Measurements from ENCODE around the gene UBE3A.

Gene UBE3A

DNA sequence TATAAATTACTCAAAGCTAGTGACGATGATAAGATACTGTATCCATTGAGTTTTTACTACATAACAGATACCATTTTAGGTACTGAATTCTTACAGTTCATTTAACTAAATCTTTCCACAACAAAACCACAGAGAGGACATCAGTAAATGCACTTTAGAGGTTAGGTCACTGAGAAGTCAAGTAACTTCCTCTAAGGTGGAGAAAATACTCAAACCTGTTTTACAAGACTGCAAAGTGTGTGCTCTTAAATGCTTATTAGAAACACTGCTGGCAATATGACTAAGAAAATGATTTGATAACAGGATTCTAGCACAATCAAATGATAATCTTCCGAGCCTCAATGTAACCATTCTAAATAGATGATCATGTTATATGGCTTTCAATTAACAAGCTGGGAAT is 99.4 kb downstream of the UBE3A start:
- Histone ChIP-seq H2AK5ac (ENCODE audit: low read depth, low read length) (no peak overlapping the region), H3K14ac (ENCODE audit: low read length) (no peak overlapping the region), H3K18ac (ENCODE audit: low read length) (no peak overlapping the region), H3K27ac (replicated peaks; ENCODE audit: low read length) (no peak overlapping the region), H2BK5ac (ENCODE audit: low read length) (no peak overlapping the region), H2BK15ac (ENCODE audit: low read length) (no peak overlapping the region), H3K4ac (ENCODE audit: low read length) (no peak overlapping the region), H3K36me3 (replicated peaks in 1 of 2; ENCODE audit: control insufficient read depth in 2 of 2, insufficient read depth in 2 of 2, low read length in 2 of 2) (peaks cover 7 to 94% of the 10 kb centered on the region in 2 donors), H4K91ac (ENCODE audit: low read depth, low read length, poor library complexity) (no peak overlapping the region), H3K79me1 (ENCODE audit: low read depth, low read length) (no peaks in the 10 kb centered on the region), H2BK12ac (ENCODE audit: low read length) (no peak overlapping the region), H2BK120ac (ENCODE audit: low read depth, low read length) (no peak overlapping the region), H3K4me3 (ENCODE audit: low read length in 2 of 2) (no peak overlapping the region), H3K4me2 (ENCODE audit: insufficient read depth, low read length, poor library complexity, severe bottlenecking) (no peak overlapping the region), H3K9ac (ENCODE audit: low read depth, low read length, poor library complexity) (no peak overlapping the region), H3K9me3 (replicated peaks in 1 of 2; ENCODE audit: control insufficient read depth in 2 of 2, insufficient read depth in 1 of 2, low read depth in 1 of 2, low read length in 2 of 2) (peaks cover 0 to 26% of the 10 kb centered on the region in 2 donors), H4K8ac (ENCODE audit: low read depth, low read length) (no peak overlapping the region), H3K4me1 (ENCODE audit: control insufficient read depth in 2 of 2, insufficient read depth in 1 of 2, low read depth in 1 of 2, low read length in 2 of 2) (peaks cover 0 to 3% of the 10 kb centered on the region in 2 donors), H3K27me3 (ENCODE audit: control insufficient read depth in 3 of 3, insufficient read depth in 3 of 3, low read depth in 1 of 3, low read length in 3 of 3) (no peaks in the 10 kb centered on the region), H3K23ac (ENCODE audit: low read depth, low read length, poor library complexity) (no peak overlapping the region), H2AFZ (ENCODE audit: low read length) (no peak overlapping the region)
- no peak for DNase-seq (ENCODE audit: low spot score)
- WGBS, 2 donors (ENCODE audit: extremely low coverage in 2 of 2, insufficient read length in 2 of 2, insufficient replicate concordance in 1 of 2) = no CpG with 5 or more reads among the region's 2 CpGs

- no peak overlapping the region for H2AFZ ChIP-seq (ENCODE audit: low read length)
- no peaks in the 10 kb centered on the region for H3K4me1 ChIP-seq (ENCODE audit: control insufficient read depth in 2 of 2, insufficient read depth in 1 of 2, low read depth in 1 of 2, low read length in 2 of 2)
- H3K79me1 ChIP-seq (ENCODE audit: low read depth, low read length) = no peaks in the 10 kb centered on the region
- H2AK5ac ChIP-seq (ENCODE audit: low read depth, low read length) = no peak overlapping the region
- H3K23ac ChIP-seq (ENCODE audit: low read depth, low read length, poor library complexity) = no peak overlapping the region
- no peaks in the 10 kb centered on the region for H3K27me3 ChIP-seq (ENCODE audit: control insufficient read depth in 3 of 3, insufficient read depth in 3 of 3, low read depth in 1 of 3, low read length in 3 of 3)
- no peak overlapping the region for H2BK120ac ChIP-seq (ENCODE audit: low read depth, low read length)
- no peak for DNase-seq (ENCODE audit: low spot score)
- H3K4me3 ChIP-seq (ENCODE audit: low read length in 2 of 2) = no peak overlapping the region
- H3K9me3 ChIP-seq (replicated peaks in 1 of 2; ENCODE audit: control insufficient read depth in 2 of 2, insufficient read depth in 1 of 2, low read depth in 1 of 2, low read length in 2 of 2) = peaks cover 0 to 36% of the 10 kb centered on the region in 2 donors
- H3K4me2 ChIP-seq (ENCODE audit: insufficient read depth, low read length, poor library complexity, severe bottlenecking) = no peak overlapping the region
- no peak overlapping the region for H3K18ac ChIP-seq (ENCODE audit: low read length)
- no peak overlapping the region for H3K27ac ChIP-seq (replicated peaks; ENCODE audit: low read length)
- H2BK5ac ChIP-seq (ENCODE audit: low read length) = no peak overlapping the region
- WGBS, 2 donors (ENCODE audit: extremely low coverage in 2 of 2, insufficient read length in 2 of 2, insufficient replicate concordance in 1 of 2) = 100% methylated on average over 2 of the region's 4 CpGs; no CpG with 5 or more reads in 1 of the 2 donors
- no peak overlapping the region for H3K4ac ChIP-seq (ENCODE audit: low read length)
- H3K9ac ChIP-seq (ENCODE audit: low read depth, low read length, poor library complexity) = no peak overlapping the region
- H4K8ac ChIP-seq (ENCODE audit: low read depth, low read length) = no peak overlapping the region
- no peak overlapping the region for H4K91ac ChIP-seq (ENCODE audit: low read depth, low read length, poor library complexity)
- no peak overlapping the region for H2BK12ac ChIP-seq (ENCODE audit: low read length)
- H2BK15ac ChIP-seq (ENCODE audit: low read length) = no peak overlapping the region
- H3K14ac ChIP-seq (ENCODE audit: low read length) = no peak overlapping the region
- H3K36me3 ChIP-seq (replicated peaks in 1 of 2; ENCODE audit: control insufficient read depth in 2 of 2, insufficient read depth in 2 of 2, low read length in 2 of 2) = peaks cover 7 to 78% of the 10 kb centered on the region in 2 donors
Observed at GRCh38 chr15:25335279-25335678, 103.5 kb downstream of the UBE3A start.

DNA sequence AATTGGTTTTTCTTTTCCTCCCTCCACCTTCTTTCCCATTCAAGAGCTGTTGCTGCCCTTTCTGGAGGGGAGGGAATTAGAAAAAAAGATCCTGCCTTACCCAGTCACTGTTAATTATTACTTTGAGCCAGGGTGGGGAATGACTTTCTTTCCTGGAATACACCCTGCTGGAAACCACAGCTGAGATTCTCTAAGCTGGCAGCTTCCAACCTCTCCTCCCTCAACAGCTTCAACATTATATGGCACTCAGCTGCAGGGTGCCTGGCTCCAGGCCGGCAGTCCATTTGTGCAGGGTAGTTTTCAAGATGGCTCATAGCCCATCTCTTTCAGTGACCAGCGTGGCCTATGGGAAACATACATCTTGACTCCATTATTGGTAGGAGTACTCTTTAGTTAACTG is 105.8 kb downstream of the UBE3A start:
- peaks cover 6 to 56% of the 10 kb centered on the region in 2 donors for H3K36me3 ChIP-seq (replicated peaks in 1 of 2; ENCODE audit: control insufficient read depth in 2 of 2, insufficient read depth in 2 of 2, low read length in 2 of 2)
- H4K91ac ChIP-seq (ENCODE audit: low read depth, low read length, poor library complexity) = no peak overlapping the region
- H3K27me3 ChIP-seq (ENCODE audit: control insufficient read depth in 3 of 3, insufficient read depth in 3 of 3, low read depth in 1 of 3, low read length in 3 of 3) = no peaks in the 10 kb centered on the region
- WGBS, 2 donors (ENCODE audit: extremely low coverage in 2 of 2, insufficient read length in 2 of 2, insufficient replicate concordance in 1 of 2) = no CpG with 5 or more reads among the region's 2 CpGs
- no peak overlapping the region for H3K27ac ChIP-seq (replicated peaks; ENCODE audit: low read length)
- H2BK15ac ChIP-seq (ENCODE audit: low read length) = no peak overlapping the region
- H3K18ac ChIP-seq (ENCODE audit: low read length) = no peak overlapping the region
- no peak overlapping the region for H3K4me3 ChIP-seq (ENCODE audit: low read length in 2 of 2)
- no peak overlapping the region for H3K14ac ChIP-seq (ENCODE audit: low read length)
- peaks cover 0 to 36% of the 10 kb centered on the region in 2 donors for H3K9me3 ChIP-seq (replicated peaks in 1 of 2; ENCODE audit: control insufficient read depth in 2 of 2, insufficient read depth in 1 of 2, low read depth in 1 of 2, low read length in 2 of 2)
- no peak overlapping the region for H3K4ac ChIP-seq (ENCODE audit: low read length)
- H2BK120ac ChIP-seq (ENCODE audit: low read depth, low read length) = no peak overlapping the region
- no peak overlapping the region for H2BK5ac ChIP-seq (ENCODE audit: low read length)
- no peak overlapping the region for H2AFZ ChIP-seq (ENCODE audit: low read length)
- H3K4me1 ChIP-seq (ENCODE audit: control insufficient read depth in 2 of 2, insufficient read depth in 1 of 2, low read depth in 1 of 2, low read length in 2 of 2) = peaks cover 4 to 12% of the 10 kb centered on the region in 2 donors
- no peak overlapping the region for H2AK5ac ChIP-seq (ENCODE audit: low read depth, low read length)
- H3K23ac ChIP-seq (ENCODE audit: low read depth, low read length, poor library complexity) = no peak overlapping the region
- no peaks in the 10 kb centered on the region for H3K79me1 ChIP-seq (ENCODE audit: low read depth, low read length)
- H2BK12ac ChIP-seq (ENCODE audit: low read length) = no peak overlapping the region
- no peak overlapping the region for H4K8ac ChIP-seq (ENCODE audit: low read depth, low read length)
- no peak for DNase-seq (ENCODE audit: low spot score)
- no peak overlapping the region for H3K9ac ChIP-seq (ENCODE audit: low read depth, low read length, poor library complexity)
- H3K4me2 ChIP-seq (ENCODE audit: insufficient read depth, low read length, poor library complexity, severe bottlenecking) = no peak overlapping the region

DNA sequence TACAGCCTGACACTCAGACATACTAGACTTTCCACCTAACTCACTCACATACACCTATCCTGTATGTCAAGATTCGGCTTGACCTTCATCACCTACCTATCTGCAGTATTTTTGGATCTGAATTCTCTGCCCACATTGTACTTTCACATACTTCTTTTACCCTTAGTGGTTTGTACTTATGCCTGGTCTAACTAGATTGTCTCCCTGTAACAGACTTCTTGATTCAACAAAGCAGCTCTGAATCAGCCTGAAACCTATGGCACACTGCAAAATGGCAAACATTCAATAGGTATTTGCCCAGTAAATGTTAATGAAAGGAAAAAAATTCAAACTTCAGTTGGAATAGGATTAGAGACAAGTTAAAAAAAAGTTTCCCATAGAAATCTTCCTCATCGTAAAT is 106.5 kb downstream of the UBE3A start:
- WGBS, 2 donors (ENCODE audit: extremely low coverage in 2 of 2, insufficient read length in 2 of 2, insufficient replicate concordance in 1 of 2) = no CpG with 5 or more reads among the region's 2 CpGs
- no peak overlapping the region for H3K4me3 ChIP-seq (ENCODE audit: low read length in 2 of 2)
- no peak overlapping the region for H3K4ac ChIP-seq (ENCODE audit: low read length)
- H4K8ac ChIP-seq (ENCODE audit: low read depth, low read length) = no peak overlapping the region
- H3K9ac ChIP-seq (ENCODE audit: low read depth, low read length, poor library complexity) = no peak overlapping the region
- no peak overlapping the region for H3K27ac ChIP-seq (replicated peaks; ENCODE audit: low read length)
- H2BK15ac ChIP-seq (ENCODE audit: low read length) = no peak overlapping the region
- H4K91ac ChIP-seq (ENCODE audit: low read depth, low read length, poor library complexity) = no peak overlapping the region
- H3K79me1 ChIP-seq (ENCODE audit: low read depth, low read length) = no peaks in the 10 kb centered on the region
- H2BK120ac ChIP-seq (ENCODE audit: low read depth, low read length) = no peak overlapping the region
- H2BK5ac ChIP-seq (ENCODE audit: low read length) = no peak overlapping the region
- peaks cover 4 to 12% of the 10 kb centered on the region in 2 donors for H3K4me1 ChIP-seq (ENCODE audit: control insufficient read depth in 2 of 2, insufficient read depth in 1 of 2, low read depth in 1 of 2, low read length in 2 of 2)
- no peak overlapping the region for H3K23ac ChIP-seq (ENCODE audit: low read depth, low read length, poor library complexity)
- no peak overlapping the region for H2BK12ac ChIP-seq (ENCODE audit: low read length)
- no peak overlapping the region for H3K18ac ChIP-seq (ENCODE audit: low read length)
- H3K27me3 ChIP-seq (ENCODE audit: control insufficient read depth in 3 of 3, insufficient read depth in 3 of 3, low read depth in 1 of 3, low read length in 3 of 3) = no peaks in the 10 kb centered on the region
- DNase-seq (ENCODE audit: low spot score) = no peak
- peaks cover 0 to 36% of the 10 kb centered on the region in 2 donors for H3K9me3 ChIP-seq (replicated peaks in 1 of 2; ENCODE audit: control insufficient read depth in 2 of 2, insufficient read depth in 1 of 2, low read depth in 1 of 2, low read length in 2 of 2)
- no peak overlapping the region for H3K4me2 ChIP-seq (ENCODE audit: insufficient read depth, low read length, poor library complexity, severe bottlenecking)
- H2AFZ ChIP-seq (ENCODE audit: low read length) = no peak overlapping the region
- peaks cover 6 to 48% of the 10 kb centered on the region in 2 donors for H3K36me3 ChIP-seq (replicated peaks in 1 of 2; ENCODE audit: control insufficient read depth in 2 of 2, insufficient read depth in 2 of 2, low read length in 2 of 2)
- no peak overlapping the region for H2AK5ac ChIP-seq (ENCODE audit: low read depth, low read length)
- no peak overlapping the region for H3K14ac ChIP-seq (ENCODE audit: low read length)

All from neuronal stem cell (in vitro differentiated cells).